Measurements from ENCODE around the gene KRT14. TPM values are rescaled to one million over a fixed set of nuclear protein-coding genes. Genes with fewer than 3 reads are reported as not detected.

Gene KRT14
- total RNA-seq, 5 donors from 2014 or later (not counting 1 experiment from before 2014, with no cell fraction given) = not detected

GRCh38 chr17:41556306-41556705 lies 30.4 kb downstream of the KRT14 start:
- DNase-seq = no peak
- H3K4me3 Mint-ChIP-seq = no peak overlapping the region
- Histone ChIP-seq H3K4me1 (ENCODE audit: control insufficient read depth in 1 of 2, extremely low read depth in 1 of 2, insufficient read depth in 2 of 2, low read length in 2 of 2) (no peaks in the 10 kb centered on the region), H3K27me3 (replicated peaks in 1 of 2; ENCODE audit: control insufficient read depth in 2 of 2, extremely low read depth in 1 of 2, insufficient read depth in 2 of 2, low read length in 1 of 2) (peaks cover 0 to 37% of the 10 kb centered on the region in 2 experiments), H3K27ac (ENCODE audit: low read length) (no peak overlapping the region), H3K36me3 (ENCODE audit: control insufficient read depth in 2 of 2, extremely low read depth in 1 of 2, insufficient read depth in 1 of 2, low read length in 1 of 2) (no peaks in the 10 kb centered on the region), H3K9me3 (no peaks in the 10 kb centered on the region), H3K4me3 (ENCODE audit: control insufficient read depth in 1 of 2, extremely low read depth in 1 of 2, low read length in 1 of 2) (no peak overlapping the region)
- POLR2A ChIA-PET = no interaction called here
- CTCF ChIA-PET = no interaction called here
- H3K4me1 Mint-ChIP-seq = no peaks in the 10 kb centered on the region
- H3K36me3 Mint-ChIP-seq = no peaks in the 10 kb centered on the region
- peaks cover 36 to 44% of the 10 kb centered on the region in 2 donors for H3K27me3 Mint-ChIP-seq
- 57% methylated on average over 5 of the region's 5 CpGs for WGBS (ENCODE audit: insufficient coverage)
- H3K27ac Mint-ChIP-seq = no peak overlapping the region
- no peak for ATAC-seq (replicated peaks in 1 of 4)
- no peaks in the 10 kb centered on the region for H3K9me3 Mint-ChIP-seq

GRCh38 chr17:41555105-41555887 lies 31.4 kb downstream of the KRT14 start:
- no peaks in the 10 kb centered on the region for H3K36me3 Mint-ChIP-seq
- H3K4me3 Mint-ChIP-seq = no peak overlapping the region
- WGBS (ENCODE audit: insufficient coverage) = 48% methylated on average over 2 of the region's 5 CpGs
- no peaks in the 10 kb centered on the region for H3K9me3 Mint-ChIP-seq
- H3K9me3 ChIP-seq = no peaks in the 10 kb centered on the region
- POLR2A ChIA-PET = no interaction called here
- H3K27ac Mint-ChIP-seq = no peak overlapping the region
- CTCF ChIA-PET = no interaction called here
- H3K27ac ChIP-seq (ENCODE audit: low read length) = no peak overlapping the region
- no peaks in the 10 kb centered on the region for H3K36me3 ChIP-seq (ENCODE audit: control insufficient read depth in 2 of 2, extremely low read depth in 1 of 2, insufficient read depth in 1 of 2, low read length in 1 of 2)
- no peaks in the 10 kb centered on the region for H3K4me1 ChIP-seq (ENCODE audit: control insufficient read depth in 1 of 2, extremely low read depth in 1 of 2, insufficient read depth in 2 of 2, low read length in 2 of 2)
- ATAC-seq (replicated peaks in 1 of 4) (no peak), DNase-seq (no peak)
- peaks cover 0 to 36% of the 10 kb centered on the region in 2 experiments for H3K27me3 ChIP-seq (replicated peaks in 1 of 2; ENCODE audit: control insufficient read depth in 2 of 2, extremely low read depth in 1 of 2, insufficient read depth in 2 of 2, low read length in 1 of 2)
- H3K4me3 ChIP-seq (ENCODE audit: control insufficient read depth in 1 of 2, extremely low read depth in 1 of 2, low read length in 1 of 2) = no peak overlapping the region
- H3K4me1 Mint-ChIP-seq = no peaks in the 10 kb centered on the region
- peaks cover 30 to 39% of the 10 kb centered on the region in 2 donors for H3K27me3 Mint-ChIP-seq

DNA sequence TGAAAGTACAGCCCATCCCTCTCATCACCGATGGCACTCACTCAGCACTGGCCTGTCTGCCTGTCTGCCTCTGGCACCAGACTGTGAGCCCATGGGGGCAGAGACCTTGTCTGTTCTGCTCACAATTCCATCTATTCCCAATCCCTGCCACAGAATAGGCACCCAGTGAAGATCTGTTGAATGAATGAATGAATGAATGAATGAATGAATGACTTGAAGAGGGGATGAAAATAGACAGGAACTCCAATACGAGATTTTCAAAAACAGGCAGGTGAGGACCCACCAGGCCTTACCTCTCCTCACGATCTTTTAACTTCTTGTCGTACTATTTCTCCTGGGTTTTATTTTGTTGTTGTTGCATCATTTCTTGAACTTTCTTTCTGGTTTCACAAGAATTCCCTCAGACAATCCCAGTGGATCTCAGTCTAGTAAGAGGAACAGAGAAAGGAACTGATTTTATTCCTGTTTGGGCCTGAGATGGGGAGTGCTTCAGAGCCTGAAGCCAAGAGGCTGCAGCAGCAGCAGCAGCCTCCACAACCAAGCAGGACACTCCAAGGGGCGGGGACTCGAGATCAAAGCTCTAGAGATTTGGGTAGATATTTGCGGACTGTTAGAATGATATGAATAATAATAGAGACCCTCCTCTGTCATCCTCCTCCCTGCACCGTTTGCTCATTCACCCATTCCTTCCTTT lies 32.6 kb downstream of the KRT14 start:
- Mint-ChIP-seq H3K4me1 (peaks cover 5 to 6% (median 5%) of the 10 kb centered on the region in 3 donors), H3K9me3 (no peaks in the 10 kb centered on the region), H3K4me3 (no peak overlapping the region), H3K36me3 (no peaks in the 10 kb centered on the region), H3K27ac (no peak overlapping the region), H3K27me3 (peaks cover 20 to 31% of the 10 kb centered on the region in 2 donors)
- ChIA-PET CTCF (interaction anchor here (0.5 kb wide), 2 partner anchors 12 to 20 kb away, joined by 3 to 8 read pairs; no protein-coding TSS in a partner anchor), POLR2A (interaction anchor here in 1 of 2 donors (0.5 kb wide), 1 partner anchor 12 kb away, joined by 3 read pairs; no protein-coding TSS in a partner anchor)
- Histone ChIP-seq H3K27ac (ENCODE audit: low read length) (no peak overlapping the region), H3K27me3 (replicated peaks in 1 of 2; ENCODE audit: control insufficient read depth in 2 of 2, extremely low read depth in 1 of 2, insufficient read depth in 2 of 2, low read length in 1 of 2) (peaks cover 0 to 34% of the 10 kb centered on the region in 2 experiments), H3K4me3 (ENCODE audit: control insufficient read depth in 1 of 2, extremely low read depth in 1 of 2, low read length in 1 of 2) (no peak overlapping the region), H3K9me3 (no peaks in the 10 kb centered on the region), H3K36me3 (ENCODE audit: control insufficient read depth in 2 of 2, extremely low read depth in 1 of 2, insufficient read depth in 1 of 2, low read length in 1 of 2) (no peaks in the 10 kb centered on the region), H3K4me1 (ENCODE audit: control insufficient read depth in 1 of 2, extremely low read depth in 1 of 2, insufficient read depth in 2 of 2, low read length in 2 of 2) (peaks cover 0 to 7% of the 10 kb centered on the region in 2 experiments)
- no peak for DNase-seq
- ATAC-seq (replicated peaks in 1 of 4) = no peak
- no CpG with 5 or more reads among the region's 8 CpGs for WGBS (ENCODE audit: insufficient coverage)

DNA sequence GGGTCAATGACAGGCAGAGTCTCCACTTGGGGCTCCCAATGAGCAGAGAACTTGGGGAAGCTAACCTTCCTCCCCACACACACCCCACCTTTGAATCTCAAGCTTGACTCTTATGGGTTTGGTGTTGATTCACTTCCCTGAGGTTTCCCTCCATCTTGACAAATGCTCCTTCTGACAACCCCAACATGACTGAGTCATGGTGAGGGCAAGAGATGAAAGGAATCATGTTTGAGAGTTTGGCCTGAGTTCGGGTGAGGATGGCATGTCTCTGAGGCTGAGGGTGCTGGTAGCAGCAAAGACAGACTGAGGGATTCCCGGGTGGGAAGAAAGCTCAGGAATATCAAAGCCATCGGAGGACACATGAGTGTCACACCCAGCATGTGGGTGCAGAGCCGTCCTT lies 33.5 kb downstream of the KRT14 start:
- H3K36me3 ChIP-seq (ENCODE audit: control insufficient read depth in 2 of 2, extremely low read depth in 1 of 2, insufficient read depth in 1 of 2, low read length in 1 of 2) = no peaks in the 10 kb centered on the region
- peaks cover 17 to 24% of the 10 kb centered on the region in 2 donors for H3K27me3 Mint-ChIP-seq
- H3K27ac Mint-ChIP-seq = no peak overlapping the region
- DNase-seq (no peak), ATAC-seq (replicated peaks in 1 of 4) (no peak)
- no peaks in the 10 kb centered on the region for H3K36me3 Mint-ChIP-seq
- H3K27me3 ChIP-seq (replicated peaks in 1 of 2; ENCODE audit: control insufficient read depth in 2 of 2, extremely low read depth in 1 of 2, insufficient read depth in 2 of 2, low read length in 1 of 2) = peaks cover 0 to 38% of the 10 kb centered on the region in 2 experiments
- H3K9me3 Mint-ChIP-seq = no peaks in the 10 kb centered on the region
- peaks cover 10 to 14% (median 13%) of the 10 kb centered on the region in 3 donors for H3K4me1 Mint-ChIP-seq
- H3K4me3 Mint-ChIP-seq = no peak overlapping the region
- no peaks in the 10 kb centered on the region for H3K9me3 ChIP-seq
- peaks cover 0 to 16% of the 10 kb centered on the region in 2 experiments for H3K4me1 ChIP-seq (ENCODE audit: control insufficient read depth in 1 of 2, extremely low read depth in 1 of 2, insufficient read depth in 2 of 2, low read length in 2 of 2)
- ChIA-PET CTCF (interaction anchor here (0.5 kb wide), 2 partner anchors 11 to 19 kb away, joined by 3 to 8 read pairs; no protein-coding TSS in a partner anchor), POLR2A (no interaction called here)
- 67% methylated on average over 2 of the region's 4 CpGs for WGBS (ENCODE audit: insufficient coverage)
- H3K27ac ChIP-seq (ENCODE audit: low read length) = no peak overlapping the region
- H3K4me3 ChIP-seq (ENCODE audit: control insufficient read depth in 1 of 2, extremely low read depth in 1 of 2, low read length in 1 of 2) = no peak overlapping the region

DNA sequence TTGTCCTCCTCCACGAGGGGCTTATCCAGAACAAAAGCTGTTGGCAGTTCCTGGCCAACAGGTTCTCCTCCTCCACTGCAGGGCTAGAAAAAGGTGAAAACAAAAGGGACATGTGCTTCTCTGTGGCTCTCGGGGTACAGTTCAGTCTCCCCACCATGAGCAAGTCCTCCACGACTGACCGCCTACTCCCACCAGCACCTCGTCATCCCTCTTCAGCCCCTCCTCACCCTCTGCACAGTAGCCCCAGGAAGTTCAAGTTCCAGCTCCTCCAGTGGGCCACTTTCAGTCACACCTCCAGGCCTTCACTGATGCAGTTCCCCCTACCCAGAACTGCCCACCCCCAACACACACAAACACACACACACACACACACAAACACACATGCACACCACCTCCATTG lies 34.2 kb downstream of the KRT14 start:
- H3K9me3 ChIP-seq = no peaks in the 10 kb centered on the region
- Mint-ChIP-seq H3K36me3 (no peaks in the 10 kb centered on the region), H3K27me3 (peaks cover 17 to 20% of the 10 kb centered on the region in 2 donors), H3K9me3 (no peaks in the 10 kb centered on the region), H3K4me3 (no peak overlapping the region), H3K4me1 (peaks cover 10 to 21% (median 17%) of the 10 kb centered on the region in 3 donors), H3K27ac (no peak overlapping the region)
- POLR2A ChIA-PET = no interaction called here
- peaks cover 0 to 46% of the 10 kb centered on the region in 2 experiments for H3K27me3 ChIP-seq (replicated peaks in 1 of 2; ENCODE audit: control insufficient read depth in 2 of 2, extremely low read depth in 1 of 2, insufficient read depth in 2 of 2, low read length in 1 of 2)
- H3K4me3 ChIP-seq (ENCODE audit: control insufficient read depth in 1 of 2, extremely low read depth in 1 of 2, low read length in 1 of 2) = no peak overlapping the region
- WGBS (ENCODE audit: insufficient coverage) = 70% methylated on average over 5 of the region's 5 CpGs
- peaks cover 0 to 20% of the 10 kb centered on the region in 2 experiments for H3K4me1 ChIP-seq (ENCODE audit: control insufficient read depth in 1 of 2, extremely low read depth in 1 of 2, insufficient read depth in 2 of 2, low read length in 2 of 2)
- no peak for DNase-seq
- H3K36me3 ChIP-seq (ENCODE audit: control insufficient read depth in 2 of 2, extremely low read depth in 1 of 2, insufficient read depth in 1 of 2, low read length in 1 of 2) = no peaks in the 10 kb centered on the region
- CTCF ChIA-PET = no interaction called here
- no peak for ATAC-seq (replicated peaks in 1 of 4)
- no peak overlapping the region for H3K27ac ChIP-seq (ENCODE audit: low read length)

GRCh38 chr17:41551365-41551764 lies 35.3 kb downstream of the KRT14 start:
- Mint-ChIP-seq H3K9me3 (peaks cover 0 to 7% (median 2%) of the 10 kb centered on the region in 3 donors), H3K4me1 (peaks cover 10 to 21% (median 17%) of the 10 kb centered on the region in 3 donors), H3K27me3 (peaks cover 10 to 17% of the 10 kb centered on the region in 2 donors), H3K36me3 (no peaks in the 10 kb centered on the region), H3K27ac (no peak overlapping the region), H3K4me3 (no peak overlapping the region)
- CTCF ChIA-PET = interaction anchor here (0.7 kb wide), 2 partner anchors 676 to 771 kb away, joined by 3 to 4 read pairs; no protein-coding TSS in a partner anchor
- WGBS (ENCODE audit: insufficient coverage) = 69% methylated on average over 3 of the region's 5 CpGs
- H3K27me3 ChIP-seq (replicated peaks in 1 of 2; ENCODE audit: control insufficient read depth in 2 of 2, extremely low read depth in 1 of 2, insufficient read depth in 2 of 2, low read length in 1 of 2) = peaks cover 0 to 44% of the 10 kb centered on the region in 2 experiments
- H3K4me1 ChIP-seq (ENCODE audit: control insufficient read depth in 1 of 2, extremely low read depth in 1 of 2, insufficient read depth in 2 of 2, low read length in 2 of 2) = peaks cover 0 to 20% of the 10 kb centered on the region in 2 experiments
- H3K4me3 ChIP-seq (ENCODE audit: control insufficient read depth in 1 of 2, extremely low read depth in 1 of 2, low read length in 1 of 2) = no peak overlapping the region
- POLR2A ChIA-PET = no interaction called here
- DNase-seq (no peak), ATAC-seq (replicated peaks in 1 of 4) (no peak)
- no peak overlapping the region for H3K27ac ChIP-seq (ENCODE audit: low read length)
- H3K36me3 ChIP-seq (ENCODE audit: control insufficient read depth in 2 of 2, extremely low read depth in 1 of 2, insufficient read depth in 1 of 2, low read length in 1 of 2) = no peaks in the 10 kb centered on the region
- H3K9me3 ChIP-seq = no peaks in the 10 kb centered on the region

Data from T-cell (primary cell).